GM15510 (cell line): ENCODE results near the gene SLC7A4.

Source experiments
- POLR2A ChIP-seq: IDR thresholded peaks from 3 replicates; pipeline ENCODE4 v1.6.1; 2011; ENCODE audit warnings: borderline replicate concordance; ENCODE audit not compliant: insufficient read length; ENCODE audit errors: extremely low read depth

The SLC7A4 gene

DNA sequence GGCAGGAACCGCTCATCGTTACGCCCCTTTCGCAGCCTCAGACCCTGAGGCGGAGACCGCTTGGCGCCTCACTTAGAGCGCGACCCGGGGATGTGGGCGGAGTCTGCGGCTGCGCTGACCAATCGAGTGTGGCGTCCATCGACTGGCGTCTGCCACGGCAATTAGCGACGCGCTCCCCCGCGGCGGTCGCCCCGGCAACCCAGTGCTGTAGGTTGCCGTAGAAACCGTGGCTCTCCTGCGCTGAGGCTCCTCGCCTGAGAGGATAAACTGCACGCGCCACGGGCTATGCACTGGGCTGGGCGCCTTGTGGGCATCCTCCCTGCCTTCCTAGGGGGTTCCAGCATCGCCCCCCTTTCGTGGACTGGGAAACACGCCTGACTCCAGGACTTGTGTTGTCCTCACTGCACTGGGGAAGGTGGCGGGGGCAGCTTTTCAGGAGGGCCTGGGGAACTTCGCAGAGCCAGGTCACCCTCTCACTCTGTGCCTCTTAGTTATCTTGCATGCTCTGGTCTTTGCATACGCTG lies 18.1 kb downstream of the SLC7A4 start:
- TF ChIP-seq POLR2A, result peak; percentile 29

DNA sequence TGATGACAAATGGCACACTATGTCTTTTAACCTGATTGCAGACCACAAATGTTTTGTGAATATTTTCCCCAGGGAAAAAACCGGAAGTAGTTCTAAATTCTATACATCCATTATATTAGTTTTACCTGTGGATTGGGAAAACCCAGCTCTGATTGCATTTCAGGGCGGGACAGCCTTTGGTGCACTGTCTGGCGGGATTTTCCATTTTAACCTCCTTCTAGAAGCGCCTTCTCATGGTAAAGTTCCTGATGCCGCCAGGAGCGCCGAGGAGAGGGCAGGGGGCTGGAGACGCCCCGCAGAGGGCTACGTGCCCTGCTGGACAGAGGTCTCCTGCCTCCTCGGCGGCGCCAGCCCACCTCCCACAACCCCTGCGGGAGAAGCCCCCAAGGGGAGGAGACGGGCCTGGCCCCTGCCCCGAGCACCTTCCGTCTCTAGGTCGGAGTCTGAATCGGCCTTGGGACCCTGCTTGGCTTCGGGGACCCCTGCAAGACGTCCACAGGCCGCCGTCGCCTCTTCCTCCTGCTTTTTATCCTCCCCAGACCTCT lies 18.6 kb downstream of the SLC7A4 start:
- TF ChIP-seq POLR2A, result no peak

DNA sequence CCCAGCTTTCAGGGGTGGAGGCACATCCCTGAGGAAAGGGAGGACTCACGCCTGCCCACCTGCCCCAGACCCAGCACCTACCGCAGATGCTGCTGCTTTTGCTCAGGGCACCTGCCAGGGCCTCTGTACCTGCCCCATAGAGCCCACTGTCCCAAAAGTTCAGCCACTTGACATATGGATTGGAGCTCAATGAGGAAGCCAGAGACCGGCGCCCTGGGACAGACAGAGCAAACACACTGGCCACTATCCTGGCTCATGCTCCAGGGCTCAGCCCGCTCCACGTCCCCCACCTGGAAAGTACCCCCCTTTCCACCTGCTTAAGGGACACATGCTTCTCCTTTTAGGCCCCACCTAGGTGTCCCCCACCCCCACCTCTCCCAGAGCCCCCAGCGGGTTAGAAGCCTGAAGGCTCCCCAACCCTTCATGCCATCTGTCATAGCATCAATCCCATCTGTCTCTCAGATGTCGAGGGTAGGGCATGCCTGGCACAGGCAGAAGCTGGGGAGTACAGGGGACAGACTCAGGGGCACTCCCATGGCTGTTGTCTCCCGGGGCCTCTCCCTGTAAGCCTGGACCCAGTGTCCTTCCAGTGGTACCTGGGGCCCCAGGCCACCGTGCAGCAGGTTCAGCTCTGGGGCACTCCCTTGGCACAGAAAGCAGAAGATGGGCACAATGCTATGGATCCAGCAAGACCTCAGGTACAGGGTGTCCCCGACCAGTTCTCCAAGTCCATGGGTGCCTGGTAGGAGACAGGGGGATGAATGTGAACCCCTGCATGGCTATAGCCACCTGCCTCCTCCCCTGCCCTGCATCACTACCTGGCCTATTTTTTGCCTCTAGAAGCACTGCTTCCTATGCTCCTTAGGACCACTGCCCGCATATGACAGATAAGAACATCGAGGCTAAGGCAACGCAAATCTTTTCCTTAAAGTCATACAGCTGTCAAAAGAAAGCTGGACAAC lies 19.6 kb downstream of the SLC7A4 start:
- no peak for TF ChIP-seq POLR2A

DNA sequence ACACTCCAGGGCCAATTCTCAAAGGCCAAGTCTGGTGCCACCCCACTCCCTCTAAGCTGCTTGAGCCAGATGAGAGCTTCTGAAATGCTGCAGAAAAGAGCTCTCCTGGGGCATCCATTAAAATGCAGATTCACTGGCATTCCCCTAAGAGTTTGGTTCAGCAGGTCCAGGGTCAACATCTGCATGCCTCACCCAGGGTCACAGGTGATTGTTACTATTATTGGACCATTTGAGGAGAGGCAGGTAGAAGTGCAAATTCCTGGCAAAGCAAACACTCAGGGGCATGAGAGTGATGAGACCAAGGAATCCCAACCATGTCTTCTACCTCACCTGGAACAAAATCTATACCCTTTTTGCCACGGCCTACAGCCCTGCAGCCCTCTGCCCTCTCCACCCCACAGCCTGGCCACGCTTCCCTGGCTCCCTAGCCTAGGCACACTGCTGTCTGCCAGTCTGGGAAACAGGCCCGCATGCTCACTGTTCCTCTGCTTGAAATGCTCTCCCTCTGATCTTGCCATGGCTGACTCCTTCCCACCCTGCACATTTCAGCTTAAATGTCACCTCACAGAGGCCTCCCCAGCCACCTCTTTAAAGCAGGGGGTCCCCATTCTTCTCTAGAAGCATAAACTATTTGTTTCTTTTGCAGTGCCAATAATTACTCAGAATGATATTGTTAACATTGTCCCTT lies 21.8 kb downstream of the SLC7A4 start:
- TF ChIP-seq POLR2A, result no peak

DNA sequence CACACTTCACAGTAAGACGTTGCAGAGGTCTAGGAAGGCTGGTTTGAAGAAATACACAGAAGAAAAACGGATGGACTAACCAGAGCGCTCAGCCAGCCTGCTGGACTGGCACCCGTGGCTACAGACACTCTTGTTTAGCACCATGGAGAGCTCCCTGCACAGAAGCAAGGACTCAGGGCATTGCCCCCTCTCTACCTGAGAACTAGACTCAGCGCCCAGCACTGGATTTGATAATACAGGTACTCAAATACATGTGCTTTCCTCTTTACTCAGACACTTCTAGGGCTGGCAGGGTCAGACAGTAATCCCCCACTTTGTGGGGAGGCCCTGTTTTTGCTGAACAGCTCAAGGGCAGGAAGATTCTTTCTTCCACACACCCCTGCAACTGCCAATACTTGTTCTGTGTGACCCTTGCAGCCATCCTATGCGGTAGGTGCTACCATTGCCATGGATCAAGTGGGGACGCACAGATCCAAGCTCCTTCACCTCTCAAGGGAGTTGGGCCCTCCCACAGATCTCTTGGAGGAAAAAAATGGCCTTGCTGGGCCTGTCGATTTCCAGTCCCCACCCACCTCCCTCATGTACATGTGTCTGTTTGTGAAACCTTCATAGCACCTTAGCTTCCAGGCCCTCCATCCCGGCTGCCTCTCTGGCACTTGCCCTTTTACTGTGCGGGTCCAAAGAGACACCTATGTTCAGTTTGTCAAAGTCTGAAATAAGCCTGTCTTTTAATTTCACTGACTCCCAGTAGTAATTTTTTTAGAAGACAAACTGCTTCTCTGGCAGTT lies 22.5 kb downstream of the SLC7A4 start:
- TF ChIP-seq POLR2A, result no peak

DNA sequence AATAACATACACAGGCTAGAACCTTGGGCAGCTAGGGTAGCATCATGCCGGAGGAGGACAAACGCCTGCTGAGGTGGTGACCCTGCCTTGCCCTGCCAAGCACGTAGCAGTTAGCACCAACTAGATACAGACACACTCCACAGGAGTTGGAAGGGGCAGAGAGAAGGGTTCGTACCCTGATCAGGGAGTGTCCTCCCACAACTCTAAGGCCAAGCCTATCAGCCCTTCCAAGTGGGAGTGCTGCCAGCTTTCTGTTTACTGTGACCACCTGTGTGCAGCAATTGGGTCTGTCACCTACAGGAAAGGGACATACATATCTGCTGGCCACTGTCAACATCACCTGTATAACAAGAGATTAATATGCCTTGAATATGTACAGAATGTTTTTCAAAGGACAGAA lies 28.6 kb downstream of the SLC7A4 start:
- TF ChIP-seq POLR2A, result no peak

DNA sequence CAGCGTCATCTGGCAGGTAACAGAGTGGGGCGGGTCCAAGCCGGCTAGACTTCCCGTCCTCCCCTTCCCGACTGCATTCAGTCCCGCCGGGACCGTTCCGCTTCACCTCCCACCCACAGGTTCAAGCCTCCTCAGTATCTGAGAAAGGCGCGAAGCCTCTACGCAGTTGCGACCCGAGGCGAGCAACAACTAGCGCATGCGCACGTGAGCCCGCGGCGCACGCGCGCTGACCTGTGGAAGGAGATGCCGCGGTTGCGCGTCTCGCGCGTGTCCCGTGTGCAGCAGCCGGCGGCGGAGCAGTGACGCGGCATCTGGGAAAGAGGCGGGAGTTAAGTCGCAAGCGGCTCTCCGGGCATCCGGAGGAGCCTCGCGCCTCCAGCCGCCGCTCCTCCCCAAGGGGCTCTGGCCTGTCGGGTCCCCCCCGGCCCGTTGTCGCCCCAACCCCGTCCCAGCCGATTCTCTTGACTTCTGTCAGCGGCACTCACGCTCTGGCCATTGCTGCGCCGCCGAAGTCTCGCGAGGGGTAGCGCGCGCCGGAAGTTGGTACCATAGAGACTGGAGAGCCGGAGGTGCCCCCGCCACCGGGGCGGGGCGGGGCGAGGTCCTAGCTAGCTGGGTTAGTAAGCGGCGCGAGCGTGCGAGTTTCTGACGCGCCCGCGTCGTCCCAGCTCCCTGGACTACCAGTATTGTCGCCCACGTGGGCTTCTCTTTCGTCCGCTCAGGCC lies 30.6 kb downstream of the SLC7A4 start, which contains the start of gene THAP7:
TSS of gene THAP7 (minus strand) at position 518 of the 725 bp plus-strand sequence. CDS start at position 311, 207 bp downstream.
- TF ChIP-seq POLR2A, result peak; percentile 93

DNA sequence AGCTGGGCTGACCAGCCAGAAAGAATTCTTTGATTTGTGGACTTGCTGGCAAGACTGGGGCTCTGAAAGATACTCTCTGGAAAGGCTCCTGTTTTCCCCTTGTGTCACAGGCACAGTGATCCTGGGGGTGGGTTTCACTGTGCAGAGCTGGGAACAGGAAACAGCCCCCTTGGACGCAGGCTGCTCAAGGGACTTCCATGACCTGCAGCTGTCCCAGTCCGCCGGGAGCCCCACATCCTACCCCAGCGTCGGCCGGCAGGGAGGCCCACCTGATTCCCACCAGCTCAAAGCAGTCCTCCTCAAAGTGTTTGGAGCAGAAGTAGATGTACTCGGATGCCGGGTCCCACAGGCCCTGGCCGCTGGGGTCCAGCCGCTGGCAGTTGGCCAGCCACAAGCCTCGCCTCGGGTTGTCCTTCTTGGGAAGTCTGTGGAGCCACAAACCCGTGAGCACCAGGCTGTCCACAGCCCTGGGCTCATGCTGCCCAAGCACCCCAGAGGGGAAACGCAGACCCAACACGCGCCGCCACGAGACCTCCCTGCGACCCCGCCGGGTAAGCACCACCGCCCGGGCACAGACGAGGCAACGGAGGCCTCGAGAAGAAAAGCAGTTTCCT lies 31.3 kb downstream of the SLC7A4 start:
- TF ChIP-seq POLR2A, result no peak

DNA sequence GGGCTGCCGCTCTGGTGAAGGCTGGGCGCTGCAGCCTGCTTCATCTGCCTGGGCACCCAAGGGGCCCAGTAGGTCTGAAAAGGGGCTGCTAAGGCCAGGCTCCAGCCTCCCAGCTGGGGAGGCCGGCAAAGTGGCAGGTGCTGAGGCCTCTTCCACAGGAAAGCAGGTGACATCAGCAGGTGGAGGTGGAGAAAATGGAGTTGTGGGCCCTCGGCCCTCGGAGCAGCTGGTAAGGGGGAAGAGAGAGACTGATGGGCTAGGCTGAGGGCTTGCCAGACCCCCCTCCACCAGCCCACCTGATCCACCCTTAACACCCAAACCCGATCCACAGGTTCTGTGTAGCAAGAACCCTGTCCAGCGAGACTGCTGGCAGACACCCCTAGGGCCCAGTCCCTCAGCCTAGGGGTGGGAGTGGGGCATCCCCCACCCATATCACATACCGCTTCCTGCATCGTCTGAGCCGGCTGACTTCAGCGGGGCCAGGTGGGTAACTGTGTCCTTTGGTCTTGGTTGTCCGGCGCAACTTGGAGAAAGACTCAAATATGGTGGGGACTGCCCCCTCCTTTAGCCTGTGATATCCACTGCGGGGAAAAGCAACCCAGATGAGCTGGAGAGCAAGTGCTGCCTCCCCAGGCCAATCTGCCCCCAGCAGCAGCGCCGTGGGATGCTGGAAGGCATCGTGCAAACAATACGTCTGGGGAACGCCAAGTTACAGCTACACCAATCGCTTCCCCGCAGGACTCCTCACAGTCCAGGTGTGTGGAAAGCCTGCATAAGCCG lies 32.0 kb downstream of the SLC7A4 start:
- TF ChIP-seq POLR2A, result no peak

DNA sequence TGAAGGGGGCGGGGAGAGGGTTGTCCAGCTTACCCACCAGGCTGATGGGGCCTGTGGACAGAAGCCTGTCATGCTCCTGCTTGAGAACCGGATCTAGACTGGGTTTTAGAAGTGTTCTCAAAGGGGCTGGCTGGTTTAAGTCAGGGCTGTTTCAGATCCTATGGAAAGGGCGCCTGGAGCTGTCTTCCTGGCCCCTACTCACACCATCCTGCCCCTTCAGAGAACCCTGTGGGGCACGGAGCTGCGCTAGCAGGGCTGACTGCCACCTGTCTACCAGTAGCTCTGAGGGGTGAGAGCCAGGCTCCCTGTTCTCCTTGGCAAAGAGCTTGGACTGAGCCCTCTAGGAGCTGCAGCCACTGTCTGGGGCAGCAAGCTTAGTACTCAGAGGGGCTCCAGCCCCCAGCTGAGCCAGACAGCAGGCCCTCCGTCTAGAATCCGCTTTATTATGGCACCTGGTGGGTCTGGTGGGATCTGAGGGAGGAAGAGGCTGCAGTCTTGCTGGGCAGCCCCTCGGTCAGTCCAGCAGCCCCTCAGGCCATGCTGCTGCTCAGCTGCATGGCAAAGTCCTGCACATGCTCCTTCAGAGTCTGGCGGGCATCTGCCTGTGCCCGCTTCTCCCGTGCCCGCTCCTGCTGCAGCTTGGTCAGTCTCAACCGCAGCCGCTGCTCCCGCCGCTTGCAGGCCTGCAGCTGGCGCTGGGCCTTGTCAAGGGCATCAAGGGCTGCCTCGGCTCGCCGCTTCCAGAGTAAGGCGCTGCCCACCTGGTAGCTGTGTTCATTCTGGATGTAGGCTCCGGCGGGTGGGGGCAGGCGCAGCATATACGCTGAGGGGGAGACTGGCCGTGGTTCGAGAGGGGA lies 32.8 kb downstream of the SLC7A4 start:
- peak; percentile 10 for TF ChIP-seq POLR2A

DNA sequence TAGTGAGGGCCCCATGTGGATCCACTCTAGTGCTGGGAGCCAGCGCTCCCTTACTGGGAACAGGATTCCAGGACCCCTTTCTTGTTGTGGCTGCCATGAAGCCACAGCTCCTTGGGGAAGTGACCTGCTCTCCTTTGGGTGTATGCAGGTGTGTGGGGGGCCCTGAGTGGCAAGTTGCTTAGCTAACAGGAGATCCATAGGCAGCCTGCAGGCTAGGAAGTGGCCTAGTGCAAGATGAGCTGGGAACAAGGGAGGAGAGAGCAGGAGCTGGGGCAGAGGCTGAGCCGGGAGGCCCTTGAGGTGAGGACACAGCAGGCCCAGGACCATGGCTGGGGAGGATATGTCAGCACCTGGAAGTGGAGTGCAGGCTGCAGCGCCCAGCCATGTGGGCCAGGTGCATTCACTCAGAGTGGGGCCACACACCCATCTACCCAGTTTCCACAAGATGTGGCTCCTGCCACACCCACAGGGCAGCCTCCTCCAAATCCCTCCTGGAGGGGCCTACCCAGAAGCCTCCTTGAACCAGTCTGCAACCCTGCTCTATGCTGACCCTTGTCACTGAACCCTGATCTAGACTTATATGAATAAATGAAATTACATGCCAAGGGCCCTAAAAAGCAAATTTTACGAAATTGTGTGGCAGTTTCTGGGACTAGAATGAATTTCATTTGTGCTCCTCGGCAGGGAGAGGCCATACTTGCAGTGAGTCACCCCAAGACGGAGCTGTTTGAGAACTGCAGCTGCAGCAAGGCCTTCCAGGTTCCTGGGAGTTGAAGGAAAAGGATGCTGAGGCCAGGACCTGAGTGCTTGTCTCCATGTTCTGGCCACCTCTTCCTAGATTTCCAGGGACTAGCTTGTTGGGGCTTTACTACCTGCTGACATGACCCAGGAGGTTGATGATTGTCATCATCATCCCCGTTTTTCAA lies 33.7 kb downstream of the SLC7A4 start:
- TF ChIP-seq POLR2A, result no peak
